ENCODE results near the gene DMD.

DNA sequence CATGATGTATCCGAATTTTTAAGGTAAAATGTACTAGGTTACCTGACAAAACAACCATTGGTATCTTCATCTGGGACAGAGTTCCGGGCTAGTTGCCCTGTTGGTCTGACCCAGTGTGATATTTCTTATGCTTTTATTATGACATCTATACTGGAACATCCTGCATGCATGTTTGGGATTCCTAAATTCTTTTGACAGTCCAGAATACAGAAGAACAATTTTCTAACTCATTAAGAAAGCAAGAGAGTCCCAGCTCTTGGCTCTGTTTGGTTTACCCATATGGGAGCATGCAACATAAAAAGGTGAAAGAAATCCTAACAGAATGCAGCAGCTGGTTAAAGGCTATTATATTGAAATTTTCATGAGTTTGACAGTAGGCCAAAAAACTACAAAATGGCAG is 1891.8 kb downstream of the DMD start:
- no peak for TF ChIP-seq BCL11A (IDR thresholded peaks at IDR 0.05; ENCODE audit: low read depth in 2 of 2, low read length in 2 of 2)
- TF ChIP-seq GABPA (IDR thresholded peaks at IDR 0.05; ENCODE audit: borderline replicate concordance, insufficient read depth, low read length) = no peak
- TF ChIP-seq CHD2 (IDR thresholded peaks at IDR 0.05; ENCODE audit: low read length) = no peak
- TF ChIP-seq, protein P1, sequence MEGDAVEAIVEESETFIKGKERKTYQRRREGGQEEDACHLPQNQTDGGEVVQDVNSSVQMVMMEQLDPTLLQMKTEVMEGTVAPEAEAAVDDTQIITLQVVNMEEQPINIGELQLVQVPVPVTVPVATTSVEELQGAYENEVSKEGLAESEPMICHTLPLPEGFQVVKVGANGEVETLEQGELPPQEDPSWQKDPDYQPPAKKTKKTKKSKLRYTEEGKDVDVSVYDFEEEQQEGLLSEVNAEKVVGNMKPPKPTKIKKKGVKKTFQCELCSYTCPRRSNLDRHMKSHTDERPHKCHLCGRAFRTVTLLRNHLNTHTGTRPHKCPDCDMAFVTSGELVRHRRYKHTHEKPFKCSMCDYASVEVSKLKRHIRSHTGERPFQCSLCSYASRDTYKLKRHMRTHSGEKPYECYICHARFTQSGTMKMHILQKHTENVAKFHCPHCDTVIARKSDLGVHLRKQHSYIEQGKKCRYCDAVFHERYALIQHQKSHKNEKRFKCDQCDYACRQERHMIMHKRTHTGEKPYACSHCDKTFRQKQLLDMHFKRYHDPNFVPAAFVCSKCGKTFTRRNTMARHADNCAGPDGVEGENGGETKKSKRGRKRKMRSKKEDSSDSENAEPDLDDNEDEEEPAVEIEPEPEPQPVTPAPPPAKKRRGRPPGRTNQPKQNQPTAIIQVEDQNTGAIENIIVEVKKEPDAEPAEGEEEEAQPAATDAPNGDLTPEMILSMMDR (IDR thresholded peaks at IDR 0.05; ENCODE audit: control extremely low read depth in 1 of 3, insufficient read depth in 1 of 3, low read depth in 1 of 3, low read length in 3 of 3) = no peak
- TF ChIP-seq SP1 (IDR thresholded peaks at IDR 0.05; ENCODE audit: low read depth, low read length) = no peak

Data from H1 (cell line).